K562 (cell line): Measurements from ENCODE around the gene HPS5. TPM values are rescaled to one million over a fixed set of nuclear protein-coding genes. Genes with fewer than 3 reads are reported as not detected.

Experiments
- ARNT ChIP-seq, 2 experiments: fragments of 450-650 bp; IDR thresholded peaks; 2 replicates each; pipeline ENCODE4 v1.6.1; 2016; ENCODE audit warnings: mild to moderate bottlenecking in 1 of 2
- ATF7 ChIP-seq: fragments of 450-650 bp; IDR thresholded peaks from 2 replicates; pipeline ENCODE4 v1.7.1; 2014; ENCODE audit warnings: mild to moderate bottlenecking, moderate library complexity
- CHD1 ChIP-seq: fragments of 200-600 bp; sonication (generic); IDR thresholded peaks from one replicate; pipeline ENCODE4 v1.6.1; 2012; ENCODE audit warnings: mild to moderate bottlenecking, moderate library complexity, low read length, inconsistent platforms
- FIP1L1 ChIP-seq: fragments of 200-400 bp; formaldehyde crosslinking; IDR thresholded peaks from 2 replicates; pipeline ENCODE4 v1.6.1; 2018; ENCODE audit warnings: mild to moderate bottlenecking, low read depth, low read length; ENCODE audit not compliant: poor library complexity, severe bottlenecking
- FOXA3 ChIP-seq, 2 experiments: fragments of 450-650 bp in 1 of 2; sonication (generic) in 1 of 2; formaldehyde crosslinking; IDR thresholded peaks in 1 of 2; conservative IDR thresholded peaks in 1 of 2; 2 replicates each; pipeline versions ENCODE4 v1.4.0 to v1.8.0; 2020 to 2022; ENCODE audit warnings: mild to moderate bottlenecking in 2 of 2, missing genetic modification reagents in 1 of 2
- GTF3C2 ChIP-seq: IDR thresholded peaks from 3 replicates; pipeline ENCODE4 v1.6.1; 2011; ENCODE audit warnings: borderline replicate concordance, mild to moderate bottlenecking, moderate library complexity; ENCODE audit not compliant: insufficient read length; ENCODE audit errors: extremely low read depth
- KLF16 ChIP-seq: IDR thresholded peaks from 2 replicates; pipeline ENCODE4 v1.6.1; 2016; ENCODE audit warnings: antibody characterized with exemption
- MBD1 ChIP-seq: fragments of 250-450 bp; sonication (Bioruptor Pico); IDR thresholded peaks from 2 replicates; pipeline ENCODE4 v1.8.0; 2022; ENCODE audit warnings: inconsistent platforms
- MBD2 ChIP-seq: sonication (generic); IDR thresholded peaks from 2 replicates; pipeline ENCODE4 v1.6.1; 2016; ENCODE audit warnings: low read depth, borderline replicate concordance
- MEIS2 ChIP-seq: fragments of 450-650 bp; IDR thresholded peaks from 2 replicates; pipeline ENCODE4 v1.6.1; 2014; ENCODE audit warnings: mild to moderate bottlenecking; ENCODE audit not compliant: partially characterized antibody
- PPARD ChIP-seq: fragments of 250-450 bp; sonication (Bioruptor Pico); IDR thresholded peaks from 2 replicates; pipeline ENCODE4 v1.8.0; 2022; ENCODE audit warnings: inconsistent platforms, mild to moderate bottlenecking, moderate library complexity
- RNF2 ChIP-seq: sonication (generic); IDR thresholded peaks from 2 replicates; pipeline ENCODE4 v1.6.1; 2016
- RUNX1 ChIP-seq: sonication (generic); IDR thresholded peaks from 2 replicates; pipeline ENCODE4 v1.6.1; 2016; ENCODE audit warnings: antibody characterized with exemption, low read depth
- SRSF7 ChIP-seq: fragments of 200-400 bp; formaldehyde crosslinking; optimal IDR thresholded peaks from 2 replicates; pipeline ENCODE3; 2017; ENCODE audit warnings: mild to moderate bottlenecking, low read depth, low read length
- TBP ChIP-seq: optimal IDR thresholded peaks from 2 replicates; pipeline ENCODE3; 2011; ENCODE audit warnings: low read depth, low read length, improper control_type of control experiment
- TCF3 ChIP-seq: sonication (generic); formaldehyde crosslinking; IDR thresholded peaks from 2 replicates; pipeline ENCODE4 v1.4.0; 2020; ENCODE audit warnings: mild to moderate bottlenecking, missing genetic modification reagents
- ZFX ChIP-seq: sonication (generic); formaldehyde crosslinking; IDR thresholded peaks from 2 replicates; pipeline ENCODE4 v1.8.0; 2022; ENCODE audit warnings: mild to moderate bottlenecking, missing genetic modification reagents, moderate library complexity
- ZNF134 ChIP-seq: fragments of 250-450 bp; sonication (Bioruptor Pico); conservative IDR thresholded peaks from 2 replicates; pipeline ENCODE4 v1.4.0; 2020
- ZNF444 ChIP-seq: fragments of 250-450 bp; sonication (Bioruptor Pico); IDR thresholded peaks from 2 replicates; pipeline ENCODE4 v1.4.0; 2020; ENCODE audit warnings: mild to moderate bottlenecking, moderate library complexity
- ZNF584 ChIP-seq: fragments of 200-800 bp; sonication (Bioruptor generic); IDR thresholded peaks from 2 replicates; pipeline ENCODE4 v1.6.1; 2016; ENCODE audit warnings: low read depth, mild to moderate bottlenecking, missing genetic modification characterization, missing compliant biosample characterization
- ZNF79 ChIP-seq: fragments of 250-450 bp; sonication (Bioruptor Pico); IDR thresholded peaks from 2 replicates; pipeline ENCODE4 v1.4.0; 2020; ENCODE audit warnings: low read depth, mild to moderate bottlenecking, moderate library complexity
- polyA plus RNA-seq, 8 experiments: library from polyadenylated mRNA; depleted of rRNA in 4 of 8; stranded (reverse) in 5 of 8; unstranded in 3 of 8; fragments of >200 nt; fragmentation: Nextera tagmentation in 2 of 8; fragmentation: Illumina TruSeq in 1 of 8; extraction: Ambion mirVana in 2 of 8; extraction: Trizol in 1 of 8; gene quantifications; 2 replicates each; pipeline versions ENCODE4 v1.2.1 to v1.2.3, GENCODE V29; 2011 to 2014; ENCODE audit warnings: inconsistent platforms in 1 of 8, missing spikeins in 1 of 8
- total RNA-seq, 7 experiments: library from RNA; depleted of rRNA in 6 of 7; stranded (reverse); fragments of >200 nt in 6 of 7; fragmentation: Illumina TruSeq in 2 of 7; extraction: Trizol in 2 of 7; gene quantifications; 2 replicates each; pipeline versions ENCODE4 v1.2.1 to v1.2.3, GENCODE V29; 2011 to 2021; ENCODE audit warnings: low replicate concordance in 1 of 7
- TF ChIP-seq, protein P1 (sequence below): sonication (generic); formaldehyde crosslinking; IDR thresholded peaks from 2 replicates; pipeline ENCODE4 v1.8.0; 2023; ENCODE audit warnings: mild to moderate bottlenecking, missing genetic modification reagents
- TF ChIP-seq, protein P2 (sequence below): sonication (generic); formaldehyde crosslinking; IDR thresholded peaks from 2 replicates; pipeline ENCODE4 v1.9.0; 2022; ENCODE audit warnings: mild to moderate bottlenecking, missing genetic modification reagents

The HPS5 gene
- total and polyA plus RNA-seq, 9 of the 15 experiments (the other 6 are each of a cell fraction or from before 2014, with no cell fraction given), result 12.2 to 28.1 (median 16.8) TPM

- TF ChIP-seq SRSF7 (no peak), ZNF79 (no peak), ATF7 (peak; percentile 48; the same call in 1 of the 2 replicates), TBP (no peak), FOXA3 (CRISPR knock-in tag; conservative IDR thresholded peaks at IDR 0.05 in 1 of 2, IDR thresholded peaks at IDR 0.05 in 1 of 2) (no peak), PPARD (CRISPR knock-in tag) (no peak), FIP1L1 (no peak), GTF3C2 (no peak), ZNF444 (CRISPR knock-in tag) (no peak), ZNF134 (CRISPR knock-in tag) (no peak), RNF2 (no peak), ARNT (IDR thresholded peaks at IDR 0.05) (0 out of 4 replicates have a peak, but pooled peaks have one; percentile 13 to 57), MBD1 (no peak), KLF16 (no peak), CHD1 (no peak), RUNX1 (no peak), MEIS2 (peak; percentile 94), ZNF584 (CRISPR knock-in tag) (no peak), TCF3 (CRISPR knock-in tag) (no peak), MBD2 (no peak), ZFX (CRISPR knock-in tag) (no peak)
- TF ChIP-seq, protein P1, sequence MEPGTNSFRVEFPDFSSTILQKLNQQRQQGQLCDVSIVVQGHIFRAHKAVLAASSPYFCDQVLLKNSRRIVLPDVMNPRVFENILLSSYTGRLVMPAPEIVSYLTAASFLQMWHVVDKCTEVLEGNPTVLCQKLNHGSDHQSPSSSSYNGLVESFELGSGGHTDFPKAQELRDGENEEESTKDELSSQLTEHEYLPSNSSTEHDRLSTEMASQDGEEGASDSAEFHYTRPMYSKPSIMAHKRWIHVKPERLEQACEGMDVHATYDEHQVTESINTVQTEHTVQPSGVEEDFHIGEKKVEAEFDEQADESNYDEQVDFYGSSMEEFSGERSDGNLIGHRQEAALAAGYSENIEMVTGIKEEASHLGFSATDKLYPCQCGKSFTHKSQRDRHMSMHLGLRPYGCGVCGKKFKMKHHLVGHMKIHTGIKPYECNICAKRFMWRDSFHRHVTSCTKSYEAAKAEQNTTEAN (CRISPR knock-in tag), result no peak
- TF ChIP-seq, protein P2, sequence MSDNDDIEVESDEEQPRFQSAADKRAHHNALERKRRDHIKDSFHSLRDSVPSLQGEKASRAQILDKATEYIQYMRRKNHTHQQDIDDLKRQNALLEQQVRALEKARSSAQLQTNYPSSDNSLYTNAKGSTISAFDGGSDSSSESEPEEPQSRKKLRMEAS (CRISPR knock-in tag), result no peak
Measured at GRCh38 chr11:18329196-18329870, 7.4 kb upstream of the HPS5 start (continued).
